Ovary (tissue), 9 donors: ENCODE data around the gene LSM8. TPM values are rescaled to one million over a fixed set of nuclear protein-coding genes. Genes with fewer than 3 reads are reported as not detected.

ENCODE experiments used
- DNase-seq, 5 donors: peaks; one replicate each; pipeline ENCODE4 v3.0.0-alpha.2; 2019 to 2020
- H3K27ac ChIP-seq, 2 donors: fragments of 200-600 bp; one replicate each; pipeline versions ENCODE4 v1.5.1 to v1.8.0; 2019 to 2022
- H3K27me3 ChIP-seq: fragments of 200-600 bp; one replicate; pipeline ENCODE4 v1.8.0; 2022
- H3K36me3 ChIP-seq: fragments of 200-600 bp; sonication (generic); one replicate; pipeline ENCODE4 v1.5.1; 2019
- H3K4me1 ChIP-seq: one replicate; pipeline ENCODE4 v1.8.1; 2013; ENCODE audit warnings: mild to moderate bottlenecking, moderate library complexity; ENCODE audit not compliant: insufficient read depth
- H3K4me3 ChIP-seq: fragments of 200-600 bp; sonication (generic); one replicate; pipeline ENCODE4 v1.5.1; 2017
- H3K9me3 ChIP-seq, 2 donors: fragments of 200-600 bp in 1 of 2; sonication (generic) in 1 of 2; one replicate each; pipeline versions ENCODE4 v1.5.1 to v1.8.1; 2013 to 2019; ENCODE audit warnings: mild to moderate bottlenecking in 1 of 2, moderate library complexity in 1 of 2
- EP300 ChIP-seq: sonication (generic); formaldehyde crosslinking; IDR thresholded peaks from one replicate; pipeline ENCODE4 v1.6.1; 2017; ENCODE audit warnings: antibody characterized with exemption
- POLR2A ChIP-seq: fragments of 450-650 bp; IDR thresholded peaks from one replicate; pipeline ENCODE4 v1.6.1; 2017; ENCODE audit warnings: antibody characterized with exemption, mild to moderate bottlenecking, moderate library complexity
- WGBS, 3 donors: extraction: QIAGEN DNeasy Blood & Tissue Kit in 1 of 3; methylation state at CpG; one replicate each; pipeline versions ENCODE4 v1.1.5 to v1.1.7; 2013 to 2017; 5-methylcytosine and 5-hydroxymethylcytosine counted together
- intact Hi-C, 4 donors: fragments of 100-400 bp; cut with DNase I; formaldehyde crosslinking; loops; one replicate each; pipeline versions ENCODE4 v1.11.0 to v1.15.1; 2022 to 2023
- polyA plus RNA-seq, 2 donors: library from polyadenylated mRNA; stranded (reverse); fragments of 200-250 nt in 1 of 2; fragments of 350-450 nt in 1 of 2; fragmentation: Illumina TruSeq in 1 of 2; extraction: RNeasy Lipid Tissue Mini Kit (QIAGEN cat#74804) in 1 of 2; gene quantifications; one replicate each; pipeline ENCODE4 v1.2.3, GENCODE V29; 2013 to 2014
- total RNA-seq, 7 donors: library from RNA; depleted of rRNA in 2 of 7; stranded (reverse); fragments of >200 nt in 2 of 7; fragmentation: NEBNext Ultra II Directional in 3 of 7; extraction: Animal tissue kit (Norgen Biotek cat#: 25700) in 3 of 7; gene quantifications; one replicate each; pipeline versions ENCODE4 v1.1.0 to v1.2.4, GENCODE V29; 2016 to 2023
- TF ChIP-seq, protein P1 (sequence below), 3 donors: fragments of 450-650 bp in 2 of 3; fragments of 200-600 bp in 1 of 3; IDR thresholded peaks; one replicate each; pipeline versions ENCODE4 v1.5.1 to v1.8.0; 2016 to 2022; ENCODE audit warnings: antibody characterized with exemption in 3 of 3, mild to moderate bottlenecking in 1 of 3
- donor health status: DM: no; HTN: no; CAD: no; lungs with moderate emphysema.
- donor health status: DM: no; HTN: no; CAD: no.
- donor health status: Bipolar disorder and iron deficiency.
- donor health status: DM: yes; HTN: yes; CAD: no.
- donor health status: DM: no; HTN: no; CAD: no.
- donor health status: DM: yes; HTN: yes; CAD: no.

The LSM8 gene
- total and polyA plus RNA-seq, 9 donors = 16.8 to 31.4 (median 22.9) TPM

DNA sequence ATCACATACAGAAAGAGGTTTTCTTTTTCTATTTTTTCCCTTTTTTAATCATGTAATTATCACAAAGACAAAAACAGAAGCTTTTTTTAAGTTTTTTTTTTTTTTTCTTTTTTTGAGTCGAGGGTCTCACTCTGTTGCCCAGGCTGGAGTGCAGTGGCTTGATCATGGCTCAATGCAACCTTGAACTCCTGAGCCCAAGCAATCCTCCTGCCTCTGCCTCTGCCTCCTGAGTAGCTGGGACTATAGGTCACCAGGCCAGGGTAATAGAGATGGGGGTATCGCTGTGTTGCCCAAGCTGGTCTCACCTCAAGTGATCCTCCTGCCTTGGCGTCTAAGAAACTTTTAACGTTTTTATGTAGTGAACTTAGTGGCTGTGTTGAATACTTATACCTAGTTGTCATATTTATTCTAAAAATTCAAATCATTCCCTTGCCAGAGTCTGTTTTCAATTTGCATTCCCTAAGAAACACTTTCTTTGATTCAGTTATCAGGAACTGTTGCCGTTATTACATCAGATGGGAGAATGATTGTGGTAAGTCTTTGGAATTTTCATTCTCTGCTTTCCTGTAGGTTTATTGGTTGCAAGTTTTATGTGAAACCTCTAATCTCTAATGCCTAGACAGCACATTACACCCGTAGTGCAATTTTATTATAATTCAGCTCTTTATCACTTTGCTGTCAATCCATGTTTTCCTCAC, 1.3 kb downstream of the LSM8 start:
- WGBS, 3 donors = 58 to 66% (median 62%) methylated on average over 6 of the region's 6 CpGs
- intact Hi-C loops = no loop called here
- no peak for DNase-seq

GRCh38 chr7:118186501-118186900, 2.5 kb downstream of the LSM8 start:
- Histone ChIP-seq H3K4me3 (no peak overlapping the region), H3K4me1 (peaks cover 2% of the 10 kb centered on the region), H3K36me3 (no peaks in the 10 kb centered on the region), H3K27ac (no peak overlapping the region), H3K27me3 (no peaks in the 10 kb centered on the region), H3K9me3 (no peaks in the 10 kb centered on the region)
- DNase-seq = no peak
- TF ChIP-seq EP300 (no peak), POLR2A (no peak)
- TF ChIP-seq, protein P1, sequence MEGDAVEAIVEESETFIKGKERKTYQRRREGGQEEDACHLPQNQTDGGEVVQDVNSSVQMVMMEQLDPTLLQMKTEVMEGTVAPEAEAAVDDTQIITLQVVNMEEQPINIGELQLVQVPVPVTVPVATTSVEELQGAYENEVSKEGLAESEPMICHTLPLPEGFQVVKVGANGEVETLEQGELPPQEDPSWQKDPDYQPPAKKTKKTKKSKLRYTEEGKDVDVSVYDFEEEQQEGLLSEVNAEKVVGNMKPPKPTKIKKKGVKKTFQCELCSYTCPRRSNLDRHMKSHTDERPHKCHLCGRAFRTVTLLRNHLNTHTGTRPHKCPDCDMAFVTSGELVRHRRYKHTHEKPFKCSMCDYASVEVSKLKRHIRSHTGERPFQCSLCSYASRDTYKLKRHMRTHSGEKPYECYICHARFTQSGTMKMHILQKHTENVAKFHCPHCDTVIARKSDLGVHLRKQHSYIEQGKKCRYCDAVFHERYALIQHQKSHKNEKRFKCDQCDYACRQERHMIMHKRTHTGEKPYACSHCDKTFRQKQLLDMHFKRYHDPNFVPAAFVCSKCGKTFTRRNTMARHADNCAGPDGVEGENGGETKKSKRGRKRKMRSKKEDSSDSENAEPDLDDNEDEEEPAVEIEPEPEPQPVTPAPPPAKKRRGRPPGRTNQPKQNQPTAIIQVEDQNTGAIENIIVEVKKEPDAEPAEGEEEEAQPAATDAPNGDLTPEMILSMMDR (IDR thresholded peaks at IDR 0.05) = no peak
- intact Hi-C loops = no loop called here

More for the DNA sequence above, 1.3 kb downstream of the LSM8 start:
- H3K4me1 ChIP-seq = peaks cover 2% of the 10 kb centered on the region
- H3K27me3 ChIP-seq = no peaks in the 10 kb centered on the region
- H3K4me3 ChIP-seq = peak overlapping the region; percentile 92
- no peaks in the 10 kb centered on the region for H3K36me3 ChIP-seq
- no peaks in the 10 kb centered on the region for H3K9me3 ChIP-seq
- no peak for TF ChIP-seq EP300
- no peak for TF ChIP-seq POLR2A
- TF ChIP-seq, protein P1 (IDR thresholded peaks at IDR 0.05) = no peak
- H3K27ac ChIP-seq = no peak overlapping the region

- H3K9me3 ChIP-seq = no peaks in the 10 kb centered on the region
- no peak overlapping the region for H3K4me3 ChIP-seq
- no peaks in the 10 kb centered on the region for H3K4me1 ChIP-seq
- intact Hi-C loops = no loop called here
- DNase-seq = no peak
- TF ChIP-seq EP300 (no peak), POLR2A (no peak)
- TF ChIP-seq, protein P1 (IDR thresholded peaks at IDR 0.05) = no peak
- H3K36me3 ChIP-seq = no peaks in the 10 kb centered on the region
- 68 to 76% (median 69%) methylated on average over 2 of the region's 2 CpGs for WGBS, 3 donors
- no peaks in the 10 kb centered on the region for H3K27me3 ChIP-seq
- H3K27ac ChIP-seq = no peak overlapping the region
These were observed 10.6 kb downstream of the LSM8 start for GRCh38 chr7:118194571-118194970.

DNA sequence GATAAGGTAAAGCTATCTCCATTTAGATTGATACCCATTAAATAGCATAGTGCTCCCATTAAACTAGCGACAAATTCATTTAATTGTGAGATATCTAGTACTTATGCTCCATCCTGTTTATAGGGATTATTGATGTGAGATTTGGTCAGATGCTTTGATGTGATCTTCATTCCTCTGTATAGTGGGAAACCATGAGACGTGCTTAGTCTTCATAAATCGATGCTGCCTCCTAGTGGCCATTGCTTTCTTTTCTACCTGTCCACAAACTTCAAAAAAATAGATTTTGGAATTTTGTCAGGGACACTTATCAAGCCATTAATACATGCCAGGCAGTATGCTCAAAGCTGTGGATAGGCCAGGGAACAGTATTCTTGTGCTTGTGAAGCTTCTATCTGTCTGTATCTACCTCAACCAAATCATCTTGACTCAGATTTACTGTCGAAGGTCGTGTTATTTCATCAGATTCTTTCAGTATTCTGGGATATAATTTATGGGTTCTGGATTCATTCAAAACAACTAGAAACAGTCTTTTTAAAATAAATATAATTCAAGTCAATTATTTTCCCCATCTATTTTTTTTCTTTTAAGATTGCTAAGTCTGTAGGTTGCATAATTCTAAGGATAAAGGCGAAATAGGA, 12.0 kb downstream of the LSM8 start:
- peak in 3 of 5 donors; percentile 16 to 58 (median 50) for DNase-seq
- Histone ChIP-seq H3K27me3 (no peaks in the 10 kb centered on the region), H3K27ac (no peak overlapping the region), H3K4me1 (no peaks in the 10 kb centered on the region), H3K4me3 (no peak overlapping the region), H3K9me3 (no peaks in the 10 kb centered on the region), H3K36me3 (no peaks in the 10 kb centered on the region)
- no peak for TF ChIP-seq POLR2A
- TF ChIP-seq, protein P1 (IDR thresholded peaks at IDR 0.05) = peak in 2 of 3 donors; percentile 10 to 23
- WGBS, 3 donors = 57 to 60% (median 58%) methylated on average over 6 of the region's 6 CpGs
- intact Hi-C loops = no loop called here
